ENCODE data around the gene GINM1.

DNA sequence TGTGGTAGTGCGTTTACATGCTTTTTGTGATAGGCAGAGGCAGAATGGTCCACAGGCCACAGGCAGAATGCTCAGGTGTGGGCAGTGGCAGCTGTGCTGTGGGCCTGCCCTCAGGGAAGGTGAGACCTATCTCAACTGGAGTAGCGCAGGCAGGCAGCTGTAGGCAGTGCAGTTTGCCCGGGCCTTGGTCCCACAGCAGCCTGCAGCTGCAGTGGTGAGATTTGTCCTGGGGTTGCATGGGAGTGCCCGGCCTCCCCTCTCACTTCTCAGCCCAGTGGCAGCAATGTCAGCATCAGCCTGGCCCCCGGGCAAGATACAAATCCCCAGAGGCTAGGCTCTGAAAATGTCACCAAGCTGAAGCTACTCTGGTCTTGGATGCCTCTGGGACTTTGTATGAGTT, 14.3 kb upstream of the GINM1 start:
- TF ChIP-seq, protein P1, sequence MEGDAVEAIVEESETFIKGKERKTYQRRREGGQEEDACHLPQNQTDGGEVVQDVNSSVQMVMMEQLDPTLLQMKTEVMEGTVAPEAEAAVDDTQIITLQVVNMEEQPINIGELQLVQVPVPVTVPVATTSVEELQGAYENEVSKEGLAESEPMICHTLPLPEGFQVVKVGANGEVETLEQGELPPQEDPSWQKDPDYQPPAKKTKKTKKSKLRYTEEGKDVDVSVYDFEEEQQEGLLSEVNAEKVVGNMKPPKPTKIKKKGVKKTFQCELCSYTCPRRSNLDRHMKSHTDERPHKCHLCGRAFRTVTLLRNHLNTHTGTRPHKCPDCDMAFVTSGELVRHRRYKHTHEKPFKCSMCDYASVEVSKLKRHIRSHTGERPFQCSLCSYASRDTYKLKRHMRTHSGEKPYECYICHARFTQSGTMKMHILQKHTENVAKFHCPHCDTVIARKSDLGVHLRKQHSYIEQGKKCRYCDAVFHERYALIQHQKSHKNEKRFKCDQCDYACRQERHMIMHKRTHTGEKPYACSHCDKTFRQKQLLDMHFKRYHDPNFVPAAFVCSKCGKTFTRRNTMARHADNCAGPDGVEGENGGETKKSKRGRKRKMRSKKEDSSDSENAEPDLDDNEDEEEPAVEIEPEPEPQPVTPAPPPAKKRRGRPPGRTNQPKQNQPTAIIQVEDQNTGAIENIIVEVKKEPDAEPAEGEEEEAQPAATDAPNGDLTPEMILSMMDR (conservative IDR thresholded peaks at IDR 0.05; ENCODE audit: low read depth, low read length): no peak
- TF ChIP-seq EZH2 (IDR thresholded peaks at IDR 0.05; ENCODE audit: borderline replicate concordance, low read depth, low read length, poor library complexity, severe bottlenecking): no peak

Data from A673 (cell line).